HG02981 (cell line): ENCODE results near the gene UBE2E2.
A peak's percentile ranks its signal among the peaks of the same experiment; 100 is the strongest.
"Not testable (repeated sequence)": the region's sequence is repeated elsewhere in the genome, so short reads cannot be mapped to it uniquely, and the experiment has no call there.

Experiments used
- ATAC-seq: cut with Tn5 transposase; IDR thresholded peaks from one replicate; pipeline ENCODE4 v1.9.1; 2021; ENCODE audit warnings: mild to moderate bottlenecking, moderate library complexity; ENCODE audit not compliant: unreplicated experiment

Gene UBE2E2

DNA sequence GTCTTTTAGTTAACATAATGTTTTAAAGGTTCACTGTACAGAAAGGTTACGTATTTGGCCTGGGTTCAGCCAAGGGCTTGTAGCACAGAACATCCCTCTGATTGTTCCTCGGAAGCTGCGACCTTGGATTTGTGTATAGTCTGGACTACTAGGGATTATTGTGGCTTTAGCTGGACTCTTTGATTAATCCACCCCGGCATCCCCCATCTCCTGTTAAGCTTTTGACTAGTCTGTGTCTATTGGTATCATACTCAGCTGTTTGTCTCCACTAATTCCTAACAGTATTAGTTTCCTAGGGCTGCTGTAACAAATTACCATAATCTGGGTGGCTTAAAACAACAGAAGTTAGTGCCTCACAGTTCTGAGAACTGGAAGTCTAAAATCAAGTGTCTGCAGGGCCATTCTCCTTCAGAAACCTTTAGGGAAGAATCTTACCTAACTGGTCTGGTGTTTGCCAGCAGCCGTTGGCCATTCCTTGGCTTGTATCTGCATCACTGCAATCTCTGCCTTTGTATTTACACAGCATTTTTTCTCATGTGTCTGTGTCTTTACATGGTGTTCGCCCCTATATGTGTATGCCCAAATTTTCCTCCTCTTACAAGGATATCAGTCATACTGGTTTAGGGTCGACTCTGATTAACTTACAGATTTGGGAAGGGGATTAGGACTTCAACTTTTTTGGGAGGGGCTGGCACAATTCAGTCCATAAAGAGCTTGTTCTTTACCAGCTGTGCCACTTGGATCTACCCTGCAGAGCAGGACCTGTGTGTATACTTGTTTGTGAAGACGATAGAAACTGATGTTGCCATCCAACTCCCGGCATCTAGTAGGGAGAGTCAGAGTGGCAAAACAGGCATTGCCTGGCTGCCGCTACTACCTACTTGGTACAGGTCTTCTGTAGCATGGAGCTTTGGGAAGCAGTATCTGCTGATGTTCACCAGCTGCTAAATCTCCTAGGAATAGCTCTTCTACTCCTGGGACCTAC is 117.8 kb downstream of the UBE2E2 start:
- ATAC-seq, result no peak

DNA sequence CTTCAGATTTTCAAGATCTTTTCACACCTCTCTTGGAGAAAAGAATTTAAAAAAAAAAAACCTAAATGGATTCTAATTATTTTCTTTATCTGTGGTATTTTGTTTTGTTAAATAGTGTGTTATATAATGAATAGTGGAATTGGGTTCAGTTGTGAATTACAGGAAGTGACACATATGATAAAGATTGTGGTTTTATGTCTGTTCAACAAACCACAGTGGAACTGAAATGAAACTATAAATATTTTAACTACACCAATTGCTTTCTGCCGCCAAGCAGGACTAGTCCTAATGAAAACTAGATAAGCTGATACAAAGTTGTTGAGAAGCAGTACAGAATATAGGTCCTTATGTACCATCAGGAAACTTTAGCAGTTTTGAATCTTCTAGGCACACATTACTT is 121.6 kb downstream of the UBE2E2 start:
- peak; percentile 61 for ATAC-seq

DNA sequence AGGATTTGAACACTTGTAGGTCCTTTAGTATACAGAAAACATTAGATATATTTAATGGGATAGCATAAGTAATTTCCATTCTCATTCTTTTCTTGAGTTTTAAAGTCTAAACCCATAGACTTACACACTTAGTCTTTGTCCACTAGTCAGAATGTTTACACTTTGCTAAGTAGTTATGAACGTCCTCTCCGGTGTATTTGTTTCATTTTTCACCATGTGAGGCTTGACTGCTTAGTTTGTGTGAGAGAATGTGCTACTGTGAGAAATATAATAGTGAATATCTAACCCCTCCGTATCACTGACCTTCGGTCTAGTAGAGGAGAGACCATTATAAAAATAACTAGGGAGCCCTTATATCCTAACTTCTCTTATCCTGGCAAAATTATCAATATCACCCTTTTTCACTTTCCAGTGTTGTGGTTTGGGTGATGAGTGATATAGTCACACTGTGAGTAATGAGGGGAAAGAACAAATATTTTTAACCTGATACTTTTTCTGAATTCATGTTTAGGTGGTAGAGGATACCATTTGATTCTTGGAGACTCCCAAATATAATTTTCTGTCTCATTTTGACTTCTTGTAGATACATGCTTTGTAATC is 122.4 kb downstream of the UBE2E2 start:
- ATAC-seq, result peak; percentile 44

DNA sequence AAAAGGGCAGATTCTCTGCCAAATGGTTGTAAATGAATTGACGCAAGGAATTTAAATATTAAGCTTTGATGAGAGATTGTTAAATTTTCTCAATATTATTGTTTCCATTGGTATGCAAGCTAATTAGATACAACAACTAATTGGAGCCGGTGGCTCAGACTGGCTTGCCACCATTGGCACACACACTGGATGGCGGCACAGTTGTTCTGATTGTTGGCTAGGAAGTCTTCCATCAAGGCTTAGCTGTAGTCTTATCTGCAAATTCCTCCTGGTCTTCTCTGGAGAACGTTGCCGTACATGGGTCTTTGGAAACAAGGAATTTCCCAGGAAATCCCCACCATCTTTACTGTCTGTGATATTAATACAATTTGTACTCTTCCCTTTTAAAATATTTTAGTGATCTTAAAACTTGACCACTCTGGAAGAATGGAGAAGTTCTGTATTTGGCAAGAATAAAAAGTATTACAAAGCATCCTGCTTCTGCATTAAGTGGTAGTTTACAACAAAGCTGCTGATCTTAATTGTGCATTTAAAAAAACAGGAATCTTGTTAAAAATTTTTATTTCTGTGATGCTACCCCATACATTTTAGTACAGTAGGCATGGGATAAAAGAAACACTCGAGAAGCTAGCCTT is 126.5 kb downstream of the UBE2E2 start:
- ATAC-seq, result no peak

DNA sequence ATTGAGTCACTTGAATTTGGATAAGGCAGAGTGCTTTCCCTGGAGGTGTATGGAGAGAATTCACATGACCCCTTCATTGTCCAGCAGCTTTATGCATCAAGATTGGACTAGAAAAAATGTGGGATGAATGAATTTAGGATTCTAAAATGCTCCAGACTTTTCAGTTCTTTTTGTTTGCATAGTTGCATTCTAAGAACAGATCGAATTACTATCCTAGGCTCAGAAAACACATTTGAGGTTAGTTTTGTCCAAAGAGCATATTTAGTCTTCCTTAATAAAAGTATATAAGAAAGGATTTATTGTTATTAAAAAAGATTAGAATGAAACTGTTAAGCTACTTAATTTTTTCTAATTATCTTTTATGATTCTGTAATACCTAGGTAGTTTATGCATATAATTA is 127.4 kb downstream of the UBE2E2 start:
- no peak for ATAC-seq

DNA sequence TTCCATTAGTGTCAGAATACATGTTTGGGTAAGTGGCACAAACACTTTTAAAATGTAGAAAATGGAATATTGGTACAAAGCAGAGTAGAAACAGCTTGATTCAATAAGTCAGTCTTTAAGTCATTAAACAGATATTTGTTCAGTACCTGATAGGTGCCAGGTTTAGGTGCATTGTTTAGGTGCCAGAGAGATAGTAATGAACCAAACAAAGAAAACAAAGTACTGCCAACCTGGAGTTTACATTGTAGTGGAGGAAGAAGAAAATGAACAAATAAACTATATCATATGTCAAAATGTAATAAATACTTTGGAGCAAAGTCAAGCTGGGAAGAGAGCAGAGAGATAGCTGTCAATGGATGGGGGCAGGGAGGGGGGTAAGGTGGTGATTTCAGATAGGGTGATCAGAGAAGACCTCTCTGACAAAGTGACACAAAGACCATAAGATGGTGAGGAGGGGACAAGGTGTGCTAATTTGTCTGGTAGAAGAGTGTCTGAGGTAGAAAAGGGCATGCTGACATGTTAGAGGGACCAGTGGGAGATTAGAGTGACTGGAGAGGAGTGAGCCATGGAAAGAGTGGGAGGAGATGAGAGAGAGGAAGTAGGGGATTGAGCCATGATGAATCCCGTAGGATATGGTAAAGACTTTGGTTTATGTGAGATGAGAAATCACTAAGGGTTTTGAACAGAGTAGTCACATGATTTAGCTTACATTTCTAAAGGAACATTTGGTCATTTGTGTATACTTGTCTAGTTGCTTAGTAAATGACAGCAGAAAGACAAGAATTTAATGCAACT is 128.2 kb downstream of the UBE2E2 start:
- no peak for ATAC-seq

DNA sequence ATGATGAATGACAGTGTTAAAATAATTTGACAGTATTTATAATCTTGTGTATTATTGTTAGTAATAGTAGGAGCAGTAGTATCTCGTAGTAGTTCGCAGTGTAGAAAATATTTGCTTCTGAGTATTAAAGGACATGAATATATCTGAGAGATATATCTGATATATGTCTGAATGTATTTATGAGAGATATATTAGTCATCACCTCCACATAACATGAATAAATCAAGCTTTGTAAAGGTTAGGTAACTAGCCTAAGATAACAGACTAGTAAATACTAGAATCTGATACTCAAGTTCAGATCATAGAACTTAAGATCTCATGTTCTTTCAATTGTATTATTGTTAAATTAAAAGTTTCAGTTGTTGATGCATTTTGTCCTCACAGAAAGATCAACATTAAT is 130.5 kb downstream of the UBE2E2 start:
- ATAC-seq, result no peak

DNA sequence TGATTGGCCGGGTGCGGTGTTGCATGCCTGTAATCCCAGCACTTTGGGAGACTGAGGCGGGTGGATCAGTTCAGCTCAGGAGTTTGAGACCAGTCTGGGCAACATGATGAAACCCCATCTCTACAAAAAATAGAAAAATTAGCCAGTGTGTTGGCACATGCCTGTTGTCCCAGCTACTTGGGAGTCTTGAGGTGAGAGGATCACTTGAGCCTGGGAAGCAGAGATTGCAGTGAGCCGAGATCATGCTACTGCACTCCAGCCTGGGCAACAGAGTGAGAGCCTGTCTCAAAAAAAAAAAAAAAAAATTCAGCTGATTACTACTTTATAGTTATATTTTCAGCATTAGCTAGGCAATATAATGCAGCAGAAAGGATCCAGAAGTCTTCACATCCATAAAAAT is 133.7 kb downstream of the UBE2E2 start:
- not testable (repeated sequence) for ATAC-seq

DNA sequence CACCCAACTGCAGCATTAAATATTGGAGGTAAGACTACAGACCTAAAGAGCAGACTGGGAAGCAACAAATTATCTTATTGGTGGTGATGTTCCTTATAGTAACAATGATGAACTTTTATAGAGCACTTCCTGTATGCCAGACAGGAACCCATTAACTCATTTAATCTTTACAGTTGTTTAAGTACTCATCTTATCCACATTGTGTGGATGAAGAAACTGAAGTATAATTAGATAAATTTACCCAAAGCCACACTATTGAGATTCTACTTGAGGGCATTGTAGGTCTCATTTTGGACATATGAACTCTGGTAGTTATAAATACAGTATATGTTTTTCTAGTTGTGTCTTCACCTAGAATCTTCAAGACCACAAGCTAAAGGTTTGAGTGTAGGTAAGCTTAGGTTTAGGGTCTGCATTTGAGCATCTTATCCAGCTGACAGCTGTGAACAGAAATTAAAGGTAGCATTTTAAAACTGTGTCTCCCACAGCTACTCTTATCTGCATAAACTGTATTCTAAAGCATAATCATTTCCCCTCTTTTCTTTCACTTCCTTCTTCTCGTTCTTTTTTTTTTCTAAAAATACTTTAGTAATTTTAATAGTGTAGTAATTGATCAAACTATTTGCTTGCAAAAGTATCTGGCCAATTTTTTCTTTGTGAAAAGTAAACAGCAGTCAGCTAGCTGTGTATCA is 138.2 kb downstream of the UBE2E2 start:
- ATAC-seq, result peak; percentile 53

DNA sequence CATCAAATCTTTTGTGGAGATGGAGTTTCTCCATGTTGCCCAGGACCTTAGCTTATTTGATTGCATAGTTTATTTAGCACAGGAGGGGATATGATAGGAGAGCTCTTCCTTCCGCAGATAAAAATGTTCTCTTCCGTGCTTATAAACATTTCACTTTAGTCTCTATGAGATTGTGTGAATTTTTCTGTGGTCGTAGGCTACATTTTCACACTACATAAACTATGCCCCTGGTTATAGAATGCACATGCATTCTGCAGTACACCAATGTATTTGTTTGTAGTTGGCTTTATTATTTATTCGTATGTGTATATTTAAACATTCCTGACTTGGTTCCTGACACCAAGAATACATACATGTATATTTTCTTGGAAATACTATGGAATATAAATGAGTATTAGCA is 139.2 kb downstream of the UBE2E2 start:
- ATAC-seq, result no peak

DNA sequence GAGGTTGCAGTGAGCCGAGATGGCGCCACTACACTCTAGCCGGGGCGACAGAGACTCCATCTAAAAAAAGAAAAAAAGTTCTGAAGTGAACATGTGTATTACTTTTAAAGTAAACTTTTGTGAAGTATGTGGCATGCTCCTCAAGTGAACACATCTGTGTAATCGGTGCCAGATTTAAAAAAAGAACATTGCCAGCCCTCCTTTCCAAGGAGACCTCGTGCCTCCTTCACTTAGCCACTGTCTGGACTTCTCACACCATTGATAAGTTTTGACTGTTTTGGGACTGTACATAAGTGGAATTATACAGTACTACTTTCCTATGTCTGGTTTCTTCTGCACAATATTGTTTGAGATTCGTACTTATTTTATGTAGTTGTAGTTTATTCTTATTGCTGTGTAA is 140.4 kb downstream of the UBE2E2 start:
- no peak for ATAC-seq

DNA sequence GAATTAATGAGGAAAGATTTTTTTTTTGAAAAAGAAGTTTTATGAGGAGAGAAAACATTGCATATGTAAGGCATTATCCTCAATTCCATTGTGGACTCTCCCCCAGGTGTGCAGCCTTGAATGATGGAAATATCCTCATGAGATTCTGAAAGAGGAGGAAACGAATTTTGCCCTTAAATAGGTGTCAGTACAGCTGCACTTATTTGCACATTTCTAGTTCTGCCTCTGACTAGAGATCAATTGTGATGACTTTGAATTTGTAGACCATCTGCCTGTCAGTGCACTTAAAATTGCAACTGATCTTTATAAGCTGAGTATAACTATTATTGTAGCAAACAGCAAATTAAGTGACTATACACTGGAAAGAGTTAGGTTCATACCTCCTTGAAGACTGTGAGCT is 141.8 kb downstream of the UBE2E2 start:
- no peak for ATAC-seq

DNA sequence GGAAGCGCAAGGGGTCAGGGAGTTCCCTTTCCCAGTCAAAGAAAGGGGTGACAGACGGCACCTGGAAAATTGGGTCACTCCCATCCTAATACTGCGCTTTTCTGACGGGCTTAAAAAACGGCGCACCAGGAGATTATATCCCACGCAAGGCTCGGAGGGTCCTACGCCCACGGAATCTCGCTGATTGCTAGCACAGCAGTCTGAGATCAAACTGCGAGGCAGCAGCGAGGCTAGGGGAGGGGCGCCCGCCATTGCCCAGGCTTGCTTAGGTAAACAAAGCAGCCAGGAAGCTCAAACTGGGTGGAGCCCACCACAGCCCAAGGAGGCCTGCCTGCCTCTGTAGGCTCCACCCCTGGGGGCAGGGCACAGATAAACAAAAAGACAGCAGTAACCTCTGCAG is 146.3 kb downstream of the UBE2E2 start:
- not testable (repeated sequence) for ATAC-seq

DNA sequence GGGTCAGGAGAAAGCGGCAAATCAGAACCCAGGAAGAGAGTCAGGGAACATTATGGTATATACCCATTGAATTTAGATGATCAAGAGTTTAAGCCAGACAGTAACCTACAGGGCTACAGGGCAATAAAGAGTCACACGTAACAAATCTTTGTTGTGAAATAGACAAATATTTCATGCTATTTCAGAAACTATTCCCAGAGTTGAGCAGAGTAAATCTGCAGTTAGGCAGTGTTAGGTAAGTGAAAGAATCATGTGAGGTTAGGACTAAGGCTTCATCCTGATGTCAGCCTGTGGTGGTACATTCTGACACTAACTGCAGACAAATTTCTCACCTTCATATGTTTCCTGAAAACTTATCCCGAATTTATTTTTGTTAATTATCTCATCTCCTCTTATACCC is 153.0 kb downstream of the UBE2E2 start:
- ATAC-seq, result no peak

DNA sequence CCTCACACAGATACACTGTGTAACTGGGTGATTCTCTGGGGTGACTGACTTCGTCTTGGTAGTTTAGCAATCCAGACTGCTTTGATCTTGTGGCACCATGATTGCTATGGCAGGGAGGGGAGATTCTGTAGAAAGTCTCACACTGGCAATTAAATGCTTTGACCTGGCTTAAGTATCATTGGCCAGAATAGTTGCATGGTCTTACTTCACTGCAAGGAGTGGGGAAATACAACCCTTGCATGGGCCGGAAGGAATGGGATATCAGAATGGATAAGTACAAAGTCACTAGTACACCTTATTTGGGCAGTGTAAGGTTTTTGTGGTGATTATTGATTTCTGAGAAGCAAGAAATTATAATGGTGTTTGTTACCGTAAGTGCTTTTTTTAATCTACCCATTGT is 153.8 kb downstream of the UBE2E2 start:
- ATAC-seq, result no peak

DNA sequence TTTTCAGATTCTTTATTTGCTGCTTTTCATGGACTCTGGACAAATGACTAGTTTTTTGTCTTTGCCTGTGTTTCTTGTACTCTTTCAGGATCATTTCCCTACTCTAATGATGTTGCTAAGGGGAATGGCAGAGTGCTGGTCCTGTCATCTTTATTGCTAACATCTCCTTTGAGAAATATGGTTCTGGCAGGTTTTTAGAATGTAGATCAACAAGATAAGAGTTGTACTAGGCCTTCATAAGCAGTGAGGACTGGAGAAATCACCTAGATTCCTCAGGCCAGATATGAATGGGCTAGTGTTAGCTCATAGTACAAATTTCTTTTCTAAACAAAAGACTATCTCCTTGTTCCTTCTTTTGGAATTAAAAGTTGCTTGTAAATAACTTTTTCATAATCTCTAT is 156.0 kb downstream of the UBE2E2 start:
- ATAC-seq, result no peak

DNA sequence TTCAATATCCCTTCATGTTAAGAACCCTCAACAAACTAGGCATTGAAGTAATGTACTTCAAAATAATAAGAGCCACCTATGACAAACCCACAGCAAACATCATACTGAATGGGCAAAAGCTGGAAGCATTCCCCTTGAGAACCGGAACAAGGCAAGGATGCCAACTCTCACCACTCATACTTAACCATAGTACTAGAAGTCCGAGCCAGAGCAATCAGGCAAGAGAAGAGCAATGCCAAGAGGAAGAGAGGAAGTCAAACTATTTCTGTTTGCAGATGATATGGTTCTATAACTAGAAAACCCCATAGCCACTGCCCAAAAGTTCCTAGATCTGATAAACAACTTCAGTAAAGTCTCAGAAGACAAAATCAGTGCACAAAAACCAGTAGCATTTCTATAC is 161.9 kb downstream of the UBE2E2 start:
- ATAC-seq, result no peak

DNA sequence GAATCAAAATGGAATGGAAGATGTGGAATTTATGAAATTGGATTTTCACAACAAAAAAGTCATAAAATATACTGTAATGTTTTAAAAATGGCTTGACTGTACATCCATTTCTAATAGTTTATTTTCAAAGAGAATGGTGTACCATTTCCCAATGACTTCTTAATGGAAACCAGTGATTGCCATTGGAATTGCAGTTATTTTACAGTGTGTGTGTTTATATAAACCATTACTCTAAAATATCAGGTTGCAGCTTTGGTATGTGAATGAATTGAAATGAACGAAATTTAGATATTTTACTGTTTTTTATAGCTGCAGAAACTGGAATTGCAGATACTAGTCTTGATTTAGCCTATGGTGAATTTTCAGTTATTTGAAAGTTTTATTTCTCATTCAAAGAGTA is 165.6 kb downstream of the UBE2E2 start:
- ATAC-seq, result no peak

DNA sequence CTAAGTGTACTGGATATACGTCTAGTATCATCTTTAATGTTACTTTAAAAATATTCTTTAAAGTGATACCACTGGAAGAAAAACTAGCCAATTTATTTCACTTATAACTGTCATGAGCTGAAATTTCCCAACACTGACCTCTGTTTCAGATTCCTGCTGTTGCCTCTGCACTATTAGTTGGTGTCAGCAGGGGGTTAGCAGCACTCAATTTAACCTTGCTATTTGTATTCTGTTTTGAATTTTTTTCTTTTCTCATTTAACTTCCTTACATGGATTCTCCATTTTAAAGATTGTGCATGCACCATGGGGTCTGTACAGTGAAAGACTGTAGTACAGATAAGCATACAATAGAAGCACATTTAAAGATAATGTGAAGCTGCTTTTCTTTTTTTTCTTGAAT is 169.2 kb downstream of the UBE2E2 start:
- no peak for ATAC-seq

DNA sequence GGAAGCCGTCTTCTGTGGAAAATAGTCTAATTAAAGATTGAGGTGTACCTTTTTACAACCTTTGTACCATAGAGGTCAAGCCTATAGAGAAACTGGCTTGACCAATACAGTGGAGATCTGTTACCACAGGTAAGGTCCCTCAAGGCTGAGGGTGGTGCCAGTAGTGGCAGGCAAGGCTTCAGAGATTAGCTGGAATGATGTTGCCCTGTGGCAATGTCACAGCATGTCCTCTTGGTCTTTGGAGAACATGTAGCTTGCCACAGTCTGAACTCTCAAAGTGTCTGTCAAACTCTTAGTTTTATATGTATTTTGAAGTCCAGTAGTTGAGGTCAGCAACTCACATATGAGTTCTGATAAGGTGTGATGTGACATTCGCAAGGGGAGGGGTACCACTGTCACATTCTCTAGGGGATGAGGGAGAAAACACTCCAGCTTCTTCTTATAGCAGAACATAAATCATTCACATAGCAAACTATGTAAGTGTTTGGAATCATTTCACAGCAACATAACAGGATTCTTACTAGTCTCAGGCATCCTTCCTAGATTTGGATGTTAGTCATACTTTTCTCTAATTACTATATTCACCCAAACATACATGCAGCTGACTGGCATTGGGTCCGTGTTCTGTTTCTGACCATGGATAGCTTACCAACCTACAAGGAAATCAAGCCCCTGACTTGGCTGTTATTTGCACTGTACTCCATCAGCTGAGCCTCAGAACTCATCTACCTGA is 173.6 kb downstream of the UBE2E2 start:
- ATAC-seq, result no peak
